ENCODE results near the gene ZNF764.
A peak's percentile ranks its signal among the peaks of the same experiment; 100 is the strongest.
"Not testable (repeated sequence)": the region's sequence is repeated elsewhere in the genome, so short reads cannot be mapped to it uniquely, and the experiment has no call there.

Gene ZNF764

GRCh38 chr16:30548416-30549253, 9.5 kb downstream of the ZNF764 start:
- no peak for DNase-seq (ENCODE audit: low spot score)

GRCh38 chr16:30546115-30546514, 12.1 kb downstream of the ZNF764 start:
- DNase-seq (ENCODE audit: low spot score) = no peak

DNA sequence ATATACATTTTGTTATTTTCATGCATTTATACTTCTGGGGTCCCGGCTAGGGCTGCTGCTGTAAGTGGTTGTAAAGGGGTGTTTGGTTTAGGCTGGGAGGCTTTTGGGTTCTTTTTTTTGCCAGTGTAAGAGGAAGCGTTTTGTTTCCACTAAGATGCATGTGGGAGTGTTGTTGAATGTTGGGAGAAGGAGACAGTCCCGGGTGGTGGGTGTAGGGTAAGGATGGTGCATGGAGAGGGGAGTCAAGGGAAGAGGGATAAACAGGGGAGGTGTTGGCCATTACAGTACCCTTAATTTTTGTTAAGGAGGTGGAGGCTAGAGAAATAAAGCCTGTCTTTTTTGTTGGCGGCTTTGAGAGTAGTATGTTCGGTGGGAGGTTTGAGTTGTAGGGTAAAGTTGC, 15.1 kb downstream of the ZNF764 start:
- no peak for DNase-seq (ENCODE audit: low spot score)

DNA sequence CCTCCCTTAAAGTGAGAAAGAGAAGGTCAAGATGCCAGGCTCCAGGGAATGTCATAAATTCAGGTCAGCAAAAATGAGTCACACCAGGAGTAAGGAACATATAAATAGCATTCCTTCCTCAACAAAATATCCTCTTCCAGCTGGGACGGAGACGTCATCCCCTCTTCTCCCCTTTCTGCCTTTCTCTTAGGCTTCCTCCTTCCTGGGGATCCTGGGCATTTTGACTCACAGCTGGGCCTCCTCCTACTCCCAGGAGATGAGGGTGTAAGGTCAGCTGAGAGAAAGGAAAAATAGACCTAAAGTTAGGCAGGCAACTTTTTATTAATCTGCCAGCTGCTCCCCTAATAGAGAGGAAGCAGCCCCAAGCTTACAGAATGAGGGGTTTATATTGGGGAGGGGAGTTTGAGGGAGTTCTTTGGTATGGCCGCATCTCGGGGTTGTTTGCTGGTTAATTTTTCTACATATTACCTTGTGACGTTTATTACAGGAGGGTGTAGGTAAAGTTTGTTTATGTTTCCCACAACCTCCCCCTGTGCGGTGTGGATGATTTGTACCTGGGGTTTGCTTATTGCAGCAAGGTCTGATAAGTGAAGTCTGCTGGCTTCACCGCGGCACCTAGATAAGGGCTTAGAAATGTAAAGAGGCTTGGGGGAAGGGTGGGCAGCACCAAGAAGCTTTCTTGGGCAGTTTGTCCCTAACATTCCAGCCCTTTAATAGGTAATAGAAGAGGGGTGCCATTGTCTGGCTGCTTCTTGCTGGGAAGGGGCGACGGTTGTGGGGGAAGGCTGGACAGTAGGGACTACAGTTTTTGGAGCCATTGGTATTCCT, 16.5 kb downstream of the ZNF764 start:
- DNase-seq (ENCODE audit: low spot score) = no peak

GRCh38 chr16:30540916-30541464, 17.2 kb downstream of the ZNF764 start:
- DNase-seq (ENCODE audit: low spot score) = not testable (repeated sequence)

GRCh38 chr16:30539986-30540526, 18.1 kb downstream of the ZNF764 start:
- not testable (repeated sequence) for DNase-seq (ENCODE audit: low spot score)

- DNase-seq (ENCODE audit: low spot score) = no peak
These were observed 18.9 kb downstream of the ZNF764 start for GRCh38 chr16:30539000-30539964.

DNA sequence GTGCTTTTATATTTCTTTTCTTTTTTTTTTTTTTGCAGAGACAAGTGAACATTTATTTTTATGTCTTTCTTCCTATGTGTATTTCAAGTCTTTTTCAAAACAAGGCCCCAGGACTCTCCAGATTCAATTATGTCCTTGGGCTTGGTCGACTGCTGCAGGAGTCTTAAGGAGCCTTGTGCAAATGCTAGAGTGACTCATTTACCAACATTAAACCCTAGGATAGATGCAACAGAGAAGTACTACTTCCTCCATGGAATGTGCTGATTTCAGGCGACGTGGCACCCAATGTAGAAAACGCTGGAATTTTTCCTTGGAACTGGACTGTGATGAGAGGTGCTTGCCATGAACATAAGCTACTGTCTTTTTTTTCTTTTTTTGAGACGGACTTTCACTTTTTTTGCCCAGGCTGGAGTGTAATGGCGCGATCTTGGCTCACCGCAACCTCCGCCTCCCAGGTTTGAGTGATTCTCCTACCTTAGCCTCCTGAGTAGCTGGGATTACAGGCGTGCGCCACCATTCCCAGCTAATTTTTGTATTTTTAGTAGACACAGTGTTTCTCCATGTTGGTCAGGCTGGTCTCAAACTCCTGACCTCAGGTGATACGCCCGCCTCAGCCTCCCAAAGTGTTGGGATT, 21.7 kb downstream of the ZNF764 start:
- DNase-seq (ENCODE audit: low spot score) = not testable (repeated sequence)

DNA sequence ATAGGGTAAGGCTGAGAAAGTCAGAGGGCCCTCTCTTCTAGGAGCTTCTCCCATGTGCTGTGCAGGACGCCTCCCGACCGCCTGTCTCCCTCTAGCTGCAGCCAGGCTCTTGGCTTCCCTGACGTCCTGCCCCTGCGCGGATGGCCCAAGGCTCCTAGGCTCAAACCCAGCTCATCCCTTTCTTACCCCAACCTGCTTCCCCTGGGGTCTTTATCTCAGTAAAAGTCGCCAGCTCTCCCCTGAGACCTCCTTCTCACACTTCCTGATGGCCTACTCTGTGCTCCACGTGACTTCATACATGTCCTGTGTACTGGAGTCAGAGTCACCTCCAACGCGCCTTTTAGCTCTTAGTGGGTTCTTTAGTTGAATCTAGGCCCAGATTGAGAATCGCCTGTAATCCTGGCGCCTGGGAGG, 22.4 kb downstream of the ZNF764 start:
- peak; percentile 76 for DNase-seq (ENCODE audit: low spot score)

GRCh38 chr16:30535106-30535776, 22.9 kb downstream of the ZNF764 start:
- no peak for DNase-seq (ENCODE audit: low spot score)

DNA sequence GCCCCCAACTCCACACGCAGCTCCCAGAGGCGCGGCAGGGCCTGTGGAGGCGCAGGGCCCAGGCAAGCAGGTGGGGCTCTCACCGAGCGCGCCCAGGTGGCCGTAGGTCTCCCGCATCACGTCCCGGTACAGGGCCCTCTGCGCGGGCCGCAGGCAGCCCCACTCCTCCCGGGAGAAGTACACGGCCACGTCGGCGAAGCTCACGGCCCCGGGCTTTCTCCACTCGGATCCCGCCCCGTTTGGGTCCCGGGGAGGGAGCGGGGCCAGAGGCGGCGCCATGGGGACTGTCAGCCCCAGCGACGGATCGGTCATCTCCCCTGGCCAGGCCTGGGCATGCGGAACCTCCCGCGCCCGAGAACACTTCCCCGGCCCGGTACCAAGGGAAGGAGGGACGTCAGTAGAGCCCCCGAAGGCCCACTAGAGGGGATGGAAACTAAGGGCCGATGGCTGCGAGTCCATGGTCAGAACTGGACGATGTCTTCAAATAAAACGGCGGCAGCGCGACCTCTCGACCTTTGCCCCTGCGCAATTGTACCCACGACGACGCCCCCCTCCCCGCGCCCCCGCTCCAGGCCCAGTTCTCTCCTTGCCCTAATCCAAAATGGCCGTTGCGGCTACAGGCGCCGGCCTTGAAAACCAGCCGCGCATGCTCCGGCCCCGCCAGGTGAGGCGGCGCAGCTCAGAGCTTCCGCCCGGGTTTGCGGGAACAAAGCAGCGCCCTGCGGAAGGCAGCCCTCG, 23.6 kb downstream of the ZNF764 start, which contains the start of gene ZNF747:
Gene ZNF747, minus strand, starts transcription at position 491 of the 738 bp plus-strand sequence. Its CDS starts 179 bp downstream, at position 312.
- peak; percentile 94 for DNase-seq (ENCODE audit: low spot score)

- no peak for DNase-seq (ENCODE audit: low spot score)
These were observed 24.3 kb downstream of the ZNF764 start for GRCh38 chr16:30533748-30534367.

GRCh38 chr16:30533146-30533522, 25.0 kb downstream of the ZNF764 start:
- DNase-seq (ENCODE audit: low spot score) = no peak

DNA sequence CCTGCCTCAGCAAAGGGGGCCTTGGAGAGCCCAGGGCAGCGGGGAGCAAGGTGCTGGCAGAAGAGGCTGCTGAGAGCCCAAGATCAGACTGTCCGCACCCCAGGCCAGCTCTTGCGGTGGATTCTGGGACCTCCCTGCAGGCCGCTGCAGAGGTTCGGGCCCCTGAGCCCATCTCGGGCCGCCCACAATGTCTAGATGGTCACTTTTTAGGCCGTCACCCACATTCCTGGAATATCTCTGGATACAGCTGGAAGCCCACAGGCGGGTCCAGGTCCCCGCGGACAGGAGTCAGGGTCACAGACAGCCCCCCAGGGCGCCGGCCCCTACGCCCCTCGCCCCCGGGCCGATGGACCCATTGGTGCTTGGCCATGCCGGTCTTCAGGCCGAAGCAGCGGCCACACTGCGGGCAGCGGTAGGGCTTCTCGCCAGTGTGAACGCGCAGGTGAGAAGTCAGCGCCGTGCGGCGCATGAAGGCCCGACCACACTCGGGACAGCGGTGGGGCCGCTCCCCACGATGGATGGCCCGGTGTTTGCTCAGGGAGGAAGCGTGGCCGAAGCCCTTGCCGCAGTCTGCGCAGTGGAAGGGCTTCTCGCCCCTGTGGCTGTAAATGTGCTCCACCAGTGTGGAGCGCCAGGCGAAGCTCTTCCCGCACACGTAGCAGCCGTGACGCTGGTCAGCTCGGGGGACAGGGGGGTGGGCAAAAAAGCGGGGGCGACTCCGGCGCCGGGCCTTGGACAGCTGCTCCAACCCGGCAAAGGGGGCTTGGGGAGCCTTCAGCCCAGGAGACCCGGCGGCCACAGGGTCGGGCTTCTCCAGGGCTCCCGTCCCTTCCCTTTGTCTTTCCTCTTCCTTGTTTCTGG, 25.7 kb downstream of the ZNF764 start:
- DNase-seq (ENCODE audit: low spot score) = no peak

GRCh38 chr16:30530163-30531037, 27.8 kb downstream of the ZNF764 start:
- no peak for DNase-seq (ENCODE audit: low spot score)

GRCh38 chr16:30528799-30529457, 29.2 kb downstream of the ZNF764 start:
- DNase-seq (ENCODE audit: low spot score) = no peak
